GM19043 (cell line): ENCODE measurements around the gene SCYL3.
"Not testable (repeated sequence)": the region's sequence is repeated elsewhere in the genome, so short reads cannot be mapped to it uniquely, and the experiment has no call there.

Experiments used
- ATAC-seq: cut with Tn5 transposase; IDR thresholded peaks from one replicate; pipeline ENCODE4 v1.9.1; 2021; ENCODE audit warnings: low read depth; ENCODE audit not compliant: unreplicated experiment

SCYL3 gene

GRCh38 chr1:169829671-169830070, 64.0 kb downstream of the SCYL3 start:
- no peak for ATAC-seq

GRCh38 chr1:169824153-169824552, 69.5 kb downstream of the SCYL3 start:
- ATAC-seq: no peak

DNA sequence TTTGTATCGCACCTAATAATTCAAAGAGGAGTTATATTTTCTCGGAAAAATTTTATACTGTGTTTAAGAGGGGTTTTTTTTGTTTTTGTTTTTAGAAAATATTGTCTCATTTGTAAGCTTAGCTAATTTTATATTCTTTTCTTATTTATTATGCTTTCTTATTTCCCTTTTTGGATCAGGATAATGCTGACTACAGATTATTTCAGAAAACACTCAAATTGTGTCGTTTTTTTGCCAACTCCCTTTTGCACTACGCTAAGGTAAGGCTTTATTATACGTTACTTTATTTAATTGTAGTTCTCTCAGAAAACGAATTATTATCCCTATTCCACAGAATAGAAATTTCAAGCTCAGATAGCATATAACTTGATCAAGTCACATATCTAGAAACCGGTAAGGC, 72.2 kb downstream of the SCYL3 start:
- no peak for ATAC-seq

GRCh38 chr1:169816617-169817016, 77.1 kb downstream of the SCYL3 start:
- no peak for ATAC-seq

DNA sequence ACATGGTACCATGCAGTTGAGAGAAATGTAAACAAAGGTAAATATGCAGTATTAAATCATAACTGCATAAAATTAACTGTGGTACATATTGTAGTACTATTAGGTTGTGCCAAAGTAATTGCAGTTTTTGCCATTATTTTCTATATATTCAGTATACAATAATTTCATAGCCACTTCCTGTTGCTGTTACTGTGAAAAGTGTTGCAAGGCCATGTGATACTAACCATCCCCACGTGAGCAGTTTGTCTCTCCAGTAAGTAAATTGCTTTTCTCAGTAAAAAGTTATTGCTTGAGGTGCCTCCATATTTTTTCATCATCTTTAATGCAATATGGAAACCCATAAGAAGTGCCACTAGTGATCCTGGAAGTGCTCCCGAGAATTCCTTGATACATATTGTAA, 79.4 kb downstream of the SCYL3 start:
- ATAC-seq: no peak

- ATAC-seq: no peak
Measured at GRCh38 chr1:169812131-169812530, 81.6 kb downstream of the SCYL3 start.

- ATAC-seq: not testable (repeated sequence)
Measured at GRCh38 chr1:169811418-169812035, 82.2 kb downstream of the SCYL3 start.

- ATAC-seq: no peak
Measured at GRCh38 chr1:169809370-169810095, 84.2 kb downstream of the SCYL3 start.

- ATAC-seq: no peak
Measured at GRCh38 chr1:169804941-169805340, 88.8 kb downstream of the SCYL3 start.

DNA sequence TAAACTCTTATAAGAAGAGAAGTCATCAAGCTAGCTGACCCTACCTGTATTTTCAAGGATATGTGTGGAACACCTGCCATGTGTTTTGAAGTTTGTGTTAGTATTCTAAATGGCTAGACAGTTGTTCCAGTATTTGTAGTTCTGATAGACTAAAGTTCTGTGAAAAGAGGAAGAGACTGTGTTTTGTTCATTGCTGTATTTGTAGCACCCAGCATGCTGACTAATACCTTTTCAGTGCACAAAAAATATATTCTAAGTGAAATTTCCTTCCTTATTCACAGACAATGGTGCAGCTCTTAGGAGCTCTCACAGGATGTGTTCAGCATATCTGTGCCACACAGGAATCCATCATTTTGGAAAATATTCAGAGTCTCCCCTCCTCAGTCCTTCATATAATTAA, 90.8 kb downstream of the SCYL3 start:
- no peak for ATAC-seq
